GM21723 (cell line): ENCODE data around the gene STEAP1.
"Not testable (repeated sequence)": the region's sequence is repeated elsewhere in the genome, so short reads cannot be mapped to it uniquely, and the experiment has no call there.

ENCODE experiments used
- ATAC-seq: cut with Tn5 transposase; IDR thresholded peaks from one replicate; pipeline ENCODE4 v1.9.1; 2021; ENCODE audit warnings: mild to moderate bottlenecking, moderate library complexity; ENCODE audit not compliant: unreplicated experiment

The STEAP1 gene

GRCh38 chr7:90173127-90173844 is 19.0 kb downstream of the STEAP1 start:
- peak; percentile 75 for ATAC-seq

DNA sequence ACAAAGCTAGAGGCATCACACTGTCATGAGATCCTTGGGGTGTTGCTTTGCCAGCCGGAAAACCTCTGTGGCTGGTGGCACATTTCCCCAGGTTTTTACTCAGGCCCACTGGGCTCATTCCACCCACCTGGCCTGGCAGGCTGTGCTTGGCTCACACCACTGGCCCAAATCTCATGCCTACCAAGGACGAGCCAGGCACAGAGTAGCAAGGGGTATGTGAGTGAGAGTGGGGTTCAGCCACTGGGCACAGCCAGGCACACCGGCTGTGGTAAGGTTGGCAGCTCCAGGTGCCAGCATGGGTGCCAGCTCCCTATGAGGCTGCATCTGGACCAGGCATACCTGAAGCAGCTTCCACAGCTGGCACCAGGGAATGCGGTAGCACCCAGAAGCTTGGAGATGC is 21.4 kb downstream of the STEAP1 start:
- ATAC-seq = no peak

DNA sequence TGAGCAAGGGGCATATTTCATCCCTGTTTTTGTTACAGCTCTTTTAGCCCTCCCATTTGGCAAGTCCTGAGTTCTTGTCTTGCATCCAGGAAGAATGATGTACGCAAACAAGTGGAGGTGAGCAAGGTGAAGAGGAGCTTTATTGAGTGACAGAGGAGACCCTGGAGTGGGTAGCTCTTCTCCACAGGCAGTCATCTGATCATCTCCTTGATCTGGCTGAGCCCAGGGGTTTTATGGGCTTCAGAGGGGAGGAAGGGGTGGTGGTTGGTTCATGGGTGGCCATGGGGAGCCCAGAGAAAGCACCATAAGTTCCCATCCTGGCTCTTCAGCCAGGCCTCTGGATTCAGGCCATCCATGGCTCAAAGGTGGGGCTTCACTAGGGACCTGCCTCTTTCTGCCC is 21.9 kb downstream of the STEAP1 start:
- ATAC-seq = no peak

DNA sequence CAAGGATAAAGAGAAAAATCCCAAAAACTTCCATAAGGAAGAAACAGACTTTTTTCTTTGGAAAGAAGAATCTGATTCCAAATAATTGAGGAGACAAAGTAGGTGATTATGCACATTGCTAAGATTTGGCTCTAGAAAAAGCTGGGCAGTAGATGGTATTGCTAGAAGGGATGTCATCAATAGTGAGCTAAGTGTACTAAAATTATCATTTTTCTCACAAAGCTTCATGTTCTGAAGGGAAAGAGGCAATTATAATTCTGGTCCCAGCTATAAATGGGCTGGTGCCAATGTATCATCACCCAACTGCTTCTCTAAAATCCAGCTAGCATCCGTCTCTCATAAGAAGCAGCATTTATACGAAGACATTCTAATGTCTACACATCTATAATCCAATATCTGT is 23.9 kb downstream of the STEAP1 start:
- no peak for ATAC-seq

DNA sequence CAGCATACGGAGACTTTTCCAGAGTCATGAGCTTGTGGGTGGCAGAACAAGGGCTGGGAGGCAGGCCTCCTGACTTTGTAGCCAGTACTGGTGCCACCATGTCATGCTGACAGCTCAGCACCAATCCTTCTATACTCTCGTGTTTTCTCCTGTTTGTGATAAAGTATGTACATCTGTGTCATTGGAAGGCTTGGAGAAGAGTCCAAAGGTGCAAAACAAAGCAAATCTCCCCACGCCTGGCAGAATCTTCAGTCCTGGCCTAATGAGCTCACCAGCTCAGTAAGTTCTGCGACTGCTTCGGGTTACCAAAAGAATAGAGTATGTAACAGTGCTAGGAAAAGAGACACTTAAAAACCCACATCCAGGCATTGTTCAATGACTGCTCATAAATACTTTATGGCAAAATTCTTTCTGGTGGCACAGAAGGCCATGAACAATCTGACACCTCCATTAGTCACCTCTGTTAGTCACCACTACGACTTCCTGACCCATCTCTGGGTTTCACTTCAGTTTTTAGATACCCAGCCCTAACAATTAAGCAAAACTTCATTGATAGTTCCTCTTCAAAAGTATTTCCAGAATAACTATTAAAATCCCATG is 24.5 kb downstream of the STEAP1 start:
- peak; percentile 98 for ATAC-seq

GRCh38 chr7:90180011-90180585 is 25.8 kb downstream of the STEAP1 start:
- ATAC-seq = no peak

DNA sequence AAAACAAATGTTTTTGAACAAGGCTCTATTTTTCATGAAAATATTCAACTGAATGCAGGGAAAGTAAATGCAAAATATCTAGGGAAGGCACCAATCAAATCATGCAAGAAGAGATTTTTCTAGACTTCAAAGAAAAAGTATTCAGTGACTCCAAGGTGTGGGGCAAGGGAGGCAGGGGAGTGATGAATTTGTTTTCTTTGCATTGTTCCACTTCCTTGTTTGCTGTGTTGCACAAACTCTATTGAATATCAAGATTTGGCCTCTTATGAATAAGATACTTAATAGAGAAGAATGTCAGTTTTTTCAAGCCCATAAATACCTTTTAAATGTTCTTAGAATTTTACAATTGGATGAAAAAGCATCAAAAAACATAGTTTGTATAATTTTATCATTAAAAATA is 26.4 kb downstream of the STEAP1 start:
- ATAC-seq = no peak

GRCh38 chr7:90181485-90181884 is 27.2 kb downstream of the STEAP1 start:
- ATAC-seq = no peak

- ATAC-seq = not testable (repeated sequence)
Observed at GRCh38 chr7:90186290-90186689, 32.0 kb downstream of the STEAP1 start.

- no peak for ATAC-seq
Observed at GRCh38 chr7:90187507-90188050, 33.3 kb downstream of the STEAP1 start.

DNA sequence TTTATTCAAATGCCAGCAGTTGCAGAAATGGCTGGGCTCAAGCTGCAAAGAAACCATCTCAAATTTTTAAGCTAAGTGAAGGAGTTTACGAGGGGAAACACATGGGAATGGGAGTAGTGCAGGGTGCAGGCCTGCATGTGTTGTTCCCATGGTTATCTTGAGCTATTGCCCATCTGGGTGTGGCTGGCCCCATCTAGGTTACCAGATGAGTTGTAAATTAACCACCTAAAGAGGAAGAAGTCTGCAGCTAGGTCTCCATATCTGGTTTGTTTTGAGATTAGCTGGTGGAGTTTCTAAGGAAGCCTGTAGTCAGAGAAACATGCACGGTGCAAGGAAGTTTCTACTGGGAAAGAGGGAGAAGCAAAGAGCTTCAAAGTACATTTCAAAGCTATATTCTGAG is 34.0 kb downstream of the STEAP1 start:
- ATAC-seq = peak; percentile 81

- ATAC-seq = no peak
Observed at GRCh38 chr7:90190995-90191394, 36.7 kb downstream of the STEAP1 start.

GRCh38 chr7:90191648-90192047 is 37.4 kb downstream of the STEAP1 start:
- ATAC-seq = no peak

- no peak for ATAC-seq
Observed at GRCh38 chr7:90192876-90193750, 38.8 kb downstream of the STEAP1 start.

DNA sequence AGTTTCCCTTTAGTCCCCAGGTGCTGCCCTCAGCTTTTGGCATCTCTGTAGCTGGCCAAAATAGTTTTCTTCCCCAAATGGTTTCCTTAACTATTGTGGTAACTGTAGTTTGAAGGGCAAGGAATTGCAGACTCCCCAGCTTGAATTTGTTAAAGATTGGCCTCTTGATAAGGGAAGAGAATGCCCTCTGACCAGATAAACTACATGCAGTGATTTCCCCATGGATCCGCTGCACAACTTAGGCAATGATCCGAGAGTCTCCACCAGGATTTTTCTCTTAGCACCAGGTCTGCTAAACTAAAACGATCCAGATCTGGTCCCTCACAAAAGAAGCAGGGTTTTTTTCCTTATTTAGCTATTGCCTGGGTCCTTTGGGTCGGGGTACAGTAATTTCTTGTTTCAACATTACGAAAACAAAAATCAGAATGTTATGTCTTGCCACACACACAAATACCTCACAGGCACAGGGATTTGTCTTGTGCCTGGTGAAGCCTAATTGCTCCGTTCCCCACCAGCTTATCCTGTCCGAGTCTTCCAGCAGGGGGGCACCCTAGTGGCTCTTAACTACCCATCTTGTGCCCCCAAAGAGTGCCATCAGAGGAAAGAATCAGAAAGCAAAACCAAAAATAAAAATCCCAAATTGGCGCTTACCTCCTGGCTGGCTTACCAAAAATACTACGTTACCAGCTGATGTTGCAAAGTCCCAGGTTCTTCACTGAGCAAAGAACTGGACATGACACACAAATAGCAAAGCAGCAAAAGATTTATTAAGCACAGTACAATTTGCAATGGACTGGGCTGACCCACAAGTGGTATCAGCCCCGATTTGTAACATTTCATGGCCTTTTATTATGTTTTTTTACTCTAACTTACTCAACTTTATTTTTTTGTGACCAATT is 40.9 kb downstream of the STEAP1 start:
- ATAC-seq = no peak

- no peak for ATAC-seq
Observed at GRCh38 chr7:90201500-90202195, 47.4 kb downstream of the STEAP1 start.

- no peak for ATAC-seq
Observed at GRCh38 chr7:90207956-90208355, 53.7 kb downstream of the STEAP1 start.

- ATAC-seq = no peak
Observed at GRCh38 chr7:90209776-90210175, 55.5 kb downstream of the STEAP1 start.

DNA sequence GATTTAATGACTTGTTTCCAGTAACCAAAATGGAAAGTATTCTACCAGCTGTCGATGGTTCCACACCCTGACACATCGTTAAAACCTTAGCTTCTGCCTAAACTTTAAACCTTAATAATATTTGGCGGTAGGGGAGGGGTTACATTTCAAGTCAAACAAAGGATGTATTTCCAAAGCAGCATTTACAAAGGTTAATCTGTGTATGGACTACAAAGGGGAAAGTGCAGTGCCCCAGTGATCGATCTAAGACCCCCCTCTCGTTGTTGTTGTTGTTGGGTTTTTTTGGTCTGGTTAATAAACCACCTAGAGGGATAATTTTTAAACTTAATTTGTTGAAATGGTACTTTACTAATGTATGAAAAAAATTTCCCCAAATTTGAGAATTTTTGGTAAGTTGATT is 56.2 kb downstream of the STEAP1 start:
- no peak for ATAC-seq

DNA sequence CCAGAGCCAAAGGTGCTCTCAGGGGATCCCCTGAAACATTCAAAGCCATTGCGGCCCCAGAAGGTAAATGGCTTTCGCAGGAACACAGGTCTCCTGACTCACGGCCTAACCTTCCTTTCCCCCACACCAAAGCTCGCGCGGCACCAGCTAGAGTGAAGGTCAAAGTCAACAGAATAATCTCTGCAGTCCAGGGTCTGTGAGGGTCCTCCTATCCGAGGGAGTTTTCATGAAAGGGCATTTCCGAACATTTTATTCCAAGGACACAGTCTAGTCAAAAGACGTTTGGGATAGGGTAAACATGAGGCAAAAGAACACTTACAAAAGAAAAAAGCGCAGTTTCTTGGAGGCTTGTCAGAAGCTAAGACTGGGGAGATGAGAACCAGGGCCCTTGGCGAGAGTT is 56.7 kb downstream of the STEAP1 start:
- ATAC-seq = peak; percentile 6
